Tracheal epithelial cell (primary cell): ENCODE data around the gene FAM216B. TPM values are rescaled to one million over a fixed set of nuclear protein-coding genes. Genes with fewer than 3 reads are reported as not detected.

Experiments
- total RNA-seq: library from RNA; depleted of rRNA; stranded (reverse); fragments of >200 nt; gene quantifications from 2 replicates; pipeline ENCODE4 v1.2.1, GENCODE V29; 2014

Gene FAM216B
- total RNA-seq = not detected in 2 replicates

GRCh38 chr13:42781352-42781751, at the start of gene FAM216B:
Gene FAM216B, plus strand, starts transcription at chr13:42781584. Its CDS starts 2,484 bp downstream, at chr13:42784068.

Other genes with a start within 250 kb of the FAM216B start
- 0.48 TPM in 1 of 2 replicates, not detected in the other for gene TNFSF11, start 207.4 kb upstream of the FAM216B start, total RNA-seq
- gene EPSTI1, start 210.7 kb downstream of the FAM216B start, total RNA-seq = 1.3 and 5.1 TPM in 2 replicates
- 9.8 and 14.7 TPM in 2 replicates for gene DNAJC15, start 242.0 kb downstream of the FAM216B start, total RNA-seq